ENCODE measurements around the gene PEPD. TPM values are rescaled to one million over a fixed set of nuclear protein-coding genes. Genes with fewer than 3 reads are reported as not detected.

PEPD gene
- total and polyA plus RNA-seq, 10 of the 15 experiments (the other 5 are each of a cell fraction or from before 2014, with no cell fraction given) = 1.4 to 52.0 (median 20.2) TPM

DNA sequence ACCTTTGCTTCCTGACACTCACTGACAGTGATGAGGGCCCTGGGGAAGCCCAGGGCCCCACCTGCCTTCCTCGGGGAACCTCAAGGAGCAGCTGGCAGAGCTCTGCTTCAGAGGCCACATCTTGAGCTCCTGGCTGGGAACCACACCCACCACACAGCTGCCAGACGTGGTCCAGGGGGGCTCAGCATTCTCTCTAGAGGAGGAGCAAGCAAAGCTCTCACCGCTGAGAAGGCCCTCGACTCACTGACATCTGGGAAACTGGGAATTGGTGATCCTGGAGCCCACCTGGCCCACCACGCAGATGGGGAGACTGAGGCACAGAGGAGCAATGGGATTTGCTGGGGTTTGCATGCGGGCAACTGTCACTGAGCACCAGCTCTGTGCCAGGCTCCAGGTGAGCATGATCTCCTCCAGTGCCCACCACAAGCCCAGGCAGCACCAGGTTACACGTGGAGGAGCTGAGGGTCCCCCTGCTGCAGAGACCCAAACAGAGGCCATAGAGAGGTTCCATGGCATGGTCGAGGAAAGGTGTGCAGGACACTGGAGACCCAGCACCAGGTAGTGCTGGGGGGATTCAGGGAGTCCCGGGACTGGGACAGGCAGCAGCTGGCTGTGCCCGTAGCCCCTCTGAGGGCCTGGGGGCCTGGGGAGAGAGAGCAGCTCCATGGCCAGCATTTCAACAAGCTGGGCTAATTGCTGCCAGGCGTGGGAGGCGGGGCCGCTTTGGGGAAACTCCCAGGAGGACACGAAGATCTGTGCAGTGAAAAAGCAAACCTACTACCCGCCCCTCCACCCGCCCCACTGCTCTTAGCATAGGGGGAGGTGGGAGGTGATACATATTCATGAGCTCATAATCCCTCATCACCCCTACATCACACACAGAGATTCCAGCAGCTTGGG is 33.4 kb downstream of the PEPD start (continued):
- no peak for TF ChIP-seq EP300 (IDR thresholded peaks at IDR 0.05; ENCODE audit: borderline replicate concordance in 1 of 2, control insufficient read depth in 1 of 2, low read depth in 2 of 2, low read length in 2 of 2)
- TF ChIP-seq ZBTB40 (IDR thresholded peaks at IDR 0.05; ENCODE audit: borderline replicate concordance) = no peak
- TF ChIP-seq, protein P1, sequence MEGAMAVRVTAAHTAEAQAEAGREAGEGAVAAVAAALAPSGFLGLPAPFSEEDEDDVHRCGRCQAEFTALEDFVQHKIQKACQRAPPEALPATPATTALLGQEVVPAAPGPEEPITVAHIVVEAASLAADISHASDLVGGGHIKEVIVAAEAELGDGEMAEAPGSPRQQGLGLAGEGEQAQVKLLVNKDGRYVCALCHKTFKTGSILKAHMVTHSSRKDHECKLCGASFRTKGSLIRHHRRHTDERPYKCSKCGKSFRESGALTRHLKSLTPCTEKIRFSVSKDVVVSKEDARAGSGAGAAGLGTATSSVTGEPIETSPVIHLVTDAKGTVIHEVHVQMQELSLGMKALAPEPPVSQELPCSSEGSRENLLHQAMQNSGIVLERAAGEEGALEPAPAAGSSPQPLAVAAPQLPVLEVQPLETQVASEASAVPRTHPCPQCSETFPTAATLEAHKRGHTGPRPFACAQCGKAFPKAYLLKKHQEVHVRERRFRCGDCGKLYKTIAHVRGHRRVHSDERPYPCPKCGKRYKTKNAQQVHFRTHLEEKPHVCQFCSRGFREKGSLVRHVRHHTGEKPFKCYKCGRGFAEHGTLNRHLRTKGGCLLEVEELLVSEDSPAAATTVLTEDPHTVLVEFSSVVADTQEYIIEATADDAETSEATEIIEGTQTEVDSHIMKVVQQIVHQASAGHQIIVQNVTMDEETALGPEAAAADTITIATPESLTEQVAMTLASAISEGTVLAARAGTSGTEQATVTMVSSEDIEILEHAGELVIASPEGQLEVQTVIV (IDR thresholded peaks at IDR 0.05; ENCODE audit: borderline replicate concordance, partially characterized antibody) = no peak
- TF ChIP-seq ATF2 (IDR thresholded peaks at IDR 0.05; ENCODE audit: low read length) = no peak
- TF ChIP-seq ZNF384 (IDR thresholded peaks at IDR 0.05; ENCODE audit: borderline replicate concordance, low read depth, low read length) = no peak
- no peak for TF ChIP-seq EGR1 (IDR thresholded peaks at IDR 0.05; ENCODE audit: borderline replicate concordance in 1 of 2, low read depth in 2 of 2, low read length in 2 of 2)
- TF ChIP-seq CBFB (IDR thresholded peaks at IDR 0.05; ENCODE audit: low read depth) = no peak
- TF ChIP-seq, protein P2, sequence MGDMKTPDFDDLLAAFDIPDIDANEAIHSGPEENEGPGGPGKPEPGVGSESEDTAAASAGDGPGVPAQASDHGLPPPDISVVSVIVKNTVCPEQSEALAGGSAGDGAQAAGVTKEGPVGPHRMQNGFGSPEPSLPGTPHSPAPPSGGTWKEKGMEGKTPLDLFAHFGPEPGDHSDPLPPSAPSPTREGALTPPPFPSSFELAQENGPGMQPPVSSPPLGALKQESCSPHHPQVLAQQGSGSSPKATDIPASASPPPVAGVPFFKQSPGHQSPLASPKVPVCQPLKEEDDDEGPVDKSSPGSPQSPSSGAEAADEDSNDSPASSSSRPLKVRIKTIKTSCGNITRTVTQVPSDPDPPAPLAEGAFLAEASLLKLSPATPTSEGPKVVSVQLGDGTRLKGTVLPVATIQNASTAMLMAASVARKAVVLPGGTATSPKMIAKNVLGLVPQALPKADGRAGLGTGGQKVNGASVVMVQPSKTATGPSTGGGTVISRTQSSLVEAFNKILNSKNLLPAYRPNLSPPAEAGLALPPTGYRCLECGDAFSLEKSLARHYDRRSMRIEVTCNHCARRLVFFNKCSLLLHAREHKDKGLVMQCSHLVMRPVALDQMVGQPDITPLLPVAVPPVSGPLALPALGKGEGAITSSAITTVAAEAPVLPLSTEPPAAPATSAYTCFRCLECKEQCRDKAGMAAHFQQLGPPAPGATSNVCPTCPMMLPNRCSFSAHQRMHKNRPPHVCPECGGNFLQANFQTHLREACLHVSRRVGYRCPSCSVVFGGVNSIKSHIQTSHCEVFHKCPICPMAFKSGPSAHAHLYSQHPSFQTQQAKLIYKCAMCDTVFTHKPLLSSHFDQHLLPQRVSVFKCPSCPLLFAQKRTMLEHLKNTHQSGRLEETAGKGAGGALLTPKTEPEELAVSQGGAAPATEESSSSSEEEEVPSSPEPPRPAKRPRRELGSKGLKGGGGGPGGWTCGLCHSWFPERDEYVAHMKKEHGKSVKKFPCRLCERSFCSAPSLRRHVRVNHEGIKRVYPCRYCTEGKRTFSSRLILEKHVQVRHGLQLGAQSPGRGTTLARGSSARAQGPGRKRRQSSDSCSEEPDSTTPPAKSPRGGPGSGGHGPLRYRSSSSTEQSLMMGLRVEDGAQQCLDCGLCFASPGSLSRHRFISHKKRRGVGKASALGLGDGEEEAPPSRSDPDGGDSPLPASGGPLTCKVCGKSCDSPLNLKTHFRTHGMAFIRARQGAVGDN (IDR thresholded peaks at IDR 0.05) = no peak
- TF ChIP-seq E2F4 (IDR thresholded peaks at IDR 0.05; ENCODE audit: low read depth, low read length) = no peak
